HepG2 (cell line): Measurements from ENCODE around the gene SMARCE1. TPM values are rescaled to one million over a fixed set of nuclear protein-coding genes. Genes with fewer than 3 reads are reported as not detected.

Experiments
- CCDC6 ChIP-seq: sonication (generic); formaldehyde crosslinking; IDR thresholded peaks from 2 replicates; pipeline ENCODE4 v1.8.1; 2022; ENCODE audit warnings: mild to moderate bottlenecking, missing genetic modification reagents, moderate library complexity
- GPN1 ChIP-seq: sonication (generic); formaldehyde crosslinking; IDR thresholded peaks from 2 replicates; pipeline ENCODE4 v1.5.1; 2020; ENCODE audit warnings: missing genetic modification reagents, borderline replicate concordance
- KAT8 ChIP-seq: IDR thresholded peaks from 2 replicates; pipeline ENCODE4 v1.6.1; 2016; ENCODE audit warnings: missing genetic modification reagents, missing compliant biosample characterization
- KDM1A ChIP-seq: IDR thresholded peaks from 2 replicates; pipeline ENCODE4 v1.6.1; 2016; ENCODE audit warnings: missing compliant biosample characterization
- MZF1 ChIP-seq: sonication (generic); formaldehyde crosslinking; IDR thresholded peaks from 2 replicates; pipeline ENCODE4 v1.8.1; 2023; ENCODE audit warnings: mild to moderate bottlenecking, missing genetic modification reagents, borderline replicate concordance
- NFYC ChIP-seq: IDR thresholded peaks from 2 replicates; pipeline ENCODE4 v1.6.1; 2016; ENCODE audit warnings: missing genetic modification reagents, missing compliant biosample characterization
- SMAD9 ChIP-seq: sonication (generic); formaldehyde crosslinking; IDR thresholded peaks from 2 replicates; pipeline ENCODE4 v1.5.1; 2020; ENCODE audit warnings: mild to moderate bottlenecking, missing genetic modification reagents
- YY1 ChIP-seq: IDR thresholded peaks from 2 replicates; pipeline ENCODE4 v1.6.1; 2011; ENCODE audit warnings: low read length, low read depth, moderate library complexity, mild to moderate bottlenecking; ENCODE audit not compliant: insufficient read depth, insufficient replicate concordance
- ZNF138 ChIP-seq: sonication (generic); formaldehyde crosslinking; IDR thresholded peaks from 2 replicates; pipeline ENCODE4 v1.5.0; 2020; ENCODE audit warnings: mild to moderate bottlenecking, low read depth, missing genetic modification reagents
- ZNF264 ChIP-seq: sonication (generic); formaldehyde crosslinking; IDR thresholded peaks from 2 replicates; pipeline ENCODE4 v1.4.0; 2020; ENCODE audit warnings: missing genetic modification reagents
- ZNF331 ChIP-seq: sonication (generic); formaldehyde crosslinking; IDR thresholded peaks from 2 replicates; pipeline ENCODE4 v1.4.0; 2020; ENCODE audit warnings: missing genetic modification reagents
- ZNF460 ChIP-seq: sonication (generic); formaldehyde crosslinking; IDR thresholded peaks from 2 replicates; pipeline ENCODE4 v1.5.1; 2020; ENCODE audit warnings: missing genetic modification reagents, mild to moderate bottlenecking, borderline replicate concordance
- ZNF572 ChIP-seq: sonication (generic); formaldehyde crosslinking; IDR thresholded peaks from 2 replicates; pipeline ENCODE4 v1.5.1; 2020; ENCODE audit warnings: mild to moderate bottlenecking, missing genetic modification reagents
- ZNF746 ChIP-seq: sonication (generic); formaldehyde crosslinking; IDR thresholded peaks from 2 replicates; pipeline ENCODE4 v1.8.0; 2022; ENCODE audit warnings: mild to moderate bottlenecking, missing genetic modification reagents
- ZNF75D ChIP-seq: sonication (generic); formaldehyde crosslinking; IDR thresholded peaks from 2 replicates; pipeline ENCODE4 v1.8.1; 2023; ENCODE audit warnings: missing genetic modification reagents, mild to moderate bottlenecking, borderline replicate concordance
- ZSCAN12 ChIP-seq: sonication (generic); formaldehyde crosslinking; IDR thresholded peaks from 2 replicates; pipeline ENCODE4 v1.9.0; 2021; ENCODE audit warnings: mild to moderate bottlenecking, missing genetic modification reagents
- polyA plus RNA-seq, 8 experiments: library from polyadenylated mRNA; depleted of rRNA in 3 of 8; stranded (reverse) in 7 of 8; unstranded in 1 of 8; fragments of >200 nt; fragmentation: Illumina TruSeq in 4 of 8; extraction: Trizol in 4 of 8; gene quantifications; 2 replicates each; pipeline versions ENCODE4 v1.2.1 to v1.2.3, GENCODE V29; 2011 to 2016; ENCODE audit warnings: low read depth in 4 of 8, missing spikeins in 1 of 8, mixed read lengths in 1 of 8; ENCODE audit not compliant: insufficient read depth in 1 of 8
- total RNA-seq, 5 experiments: library from RNA; depleted of rRNA; stranded (reverse); fragments of >200 nt; fragmentation: Illumina TruSeq; extraction: Trizol; gene quantifications; 2 replicates each; pipeline ENCODE4 v1.2.3, GENCODE V29; 2016; ENCODE audit warnings: low read depth in 1 of 5
- TF ChIP-seq, protein P1 (sequence below): sonication (generic); formaldehyde crosslinking; IDR thresholded peaks from 2 replicates; pipeline ENCODE4 v1.4.0; 2020; ENCODE audit warnings: missing genetic modification reagents
- TF ChIP-seq, protein P2 (sequence below): IDR thresholded peaks from 2 replicates; pipeline ENCODE4 v1.6.1; 2012; ENCODE audit warnings: inconsistent platforms
- TF ChIP-seq, protein P3 (sequence below): sonication (generic); formaldehyde crosslinking; IDR thresholded peaks from 2 replicates; pipeline ENCODE4 v1.4.0; 2020; ENCODE audit warnings: missing genetic modification reagents
- TF ChIP-seq, protein P4 (sequence below): sonication (generic); formaldehyde crosslinking; IDR thresholded peaks from 2 replicates; pipeline ENCODE4 v1.5.0; 2020; ENCODE audit warnings: missing genetic modification reagents, mild to moderate bottlenecking, borderline replicate concordance
- TF ChIP-seq, protein P5 (sequence below): sonication (generic); formaldehyde crosslinking; IDR thresholded peaks from 2 replicates; pipeline ENCODE4 v1.5.0; 2020; ENCODE audit warnings: mild to moderate bottlenecking, missing genetic modification reagents

SMARCE1 gene
- total and polyA plus RNA-seq, 2 of the 13 experiments (the other 11 are each of a cell fraction or from before 2014, with no cell fraction given): 43.5 to 127 TPM

DNA sequence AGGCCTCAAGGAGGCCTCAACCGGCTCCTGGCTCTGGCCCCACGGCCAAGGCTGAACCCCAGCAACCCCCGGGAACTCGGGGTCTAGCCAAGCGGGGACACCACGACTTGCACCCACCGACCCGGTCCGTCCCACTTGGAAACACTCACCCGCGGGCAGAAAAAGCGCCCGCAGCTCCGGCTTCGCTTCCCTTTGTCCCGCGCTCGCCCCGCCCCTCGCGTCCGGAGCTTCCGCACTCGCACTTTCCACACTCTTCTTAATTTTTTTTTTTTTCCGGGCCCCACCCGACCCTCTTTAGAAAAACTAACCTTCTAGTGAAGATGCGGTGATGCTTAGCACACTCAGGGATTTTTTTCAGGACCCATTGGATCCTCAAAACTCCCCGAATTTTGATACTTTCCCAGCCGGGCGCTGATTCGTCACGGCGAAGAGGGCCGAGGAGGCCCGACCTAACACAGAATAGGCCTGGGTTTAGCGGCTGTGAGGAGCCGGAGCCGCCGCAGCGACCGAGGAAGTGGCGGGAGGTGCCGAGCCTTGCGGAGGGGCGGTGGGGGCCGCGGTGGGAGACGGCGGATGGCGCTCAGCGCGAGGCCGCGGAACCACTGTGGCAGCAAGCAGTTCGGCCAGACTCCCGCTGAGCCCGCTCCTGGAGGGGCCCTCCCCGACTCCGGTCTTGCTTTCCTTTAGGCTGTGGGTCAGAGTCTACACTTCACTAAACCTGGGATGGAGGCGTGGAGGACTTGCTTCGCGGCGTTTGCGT is at the start of gene SMARCE1 (continued):
- TF ChIP-seq ZNF75D (peak; percentile 76; the same call in 1 of the 2 replicates), ZNF572 (0 out of 2 replicates have a peak, but pooled peaks have one; percentile 7), SMAD9 (no peak), ZNF138 (CRISPR knock-in tag) (no peak), KAT8 (peak; percentile 84), GPN1 (CRISPR knock-in tag) (no peak; the same call in none of the 2 replicates), CCDC6 (CRISPR knock-in tag) (peak; percentile 88), YY1 (no peak), NFYC (CRISPR knock-in tag) (no peak), ZNF264 (peak; percentile 39), ZNF746 (CRISPR knock-in tag) (peak; percentile 68; the same call in 1 of the 2 replicates), ZSCAN12 (CRISPR knock-in tag) (no peak; the same call in 1 of the 2 replicates), ZNF460 (CRISPR knock-in tag) (no peak), MZF1 (no peak), KDM1A (CRISPR knock-in tag) (no peak), ZNF331 (CRISPR knock-in tag) (peak; percentile 57)
- TF ChIP-seq, protein P1, sequence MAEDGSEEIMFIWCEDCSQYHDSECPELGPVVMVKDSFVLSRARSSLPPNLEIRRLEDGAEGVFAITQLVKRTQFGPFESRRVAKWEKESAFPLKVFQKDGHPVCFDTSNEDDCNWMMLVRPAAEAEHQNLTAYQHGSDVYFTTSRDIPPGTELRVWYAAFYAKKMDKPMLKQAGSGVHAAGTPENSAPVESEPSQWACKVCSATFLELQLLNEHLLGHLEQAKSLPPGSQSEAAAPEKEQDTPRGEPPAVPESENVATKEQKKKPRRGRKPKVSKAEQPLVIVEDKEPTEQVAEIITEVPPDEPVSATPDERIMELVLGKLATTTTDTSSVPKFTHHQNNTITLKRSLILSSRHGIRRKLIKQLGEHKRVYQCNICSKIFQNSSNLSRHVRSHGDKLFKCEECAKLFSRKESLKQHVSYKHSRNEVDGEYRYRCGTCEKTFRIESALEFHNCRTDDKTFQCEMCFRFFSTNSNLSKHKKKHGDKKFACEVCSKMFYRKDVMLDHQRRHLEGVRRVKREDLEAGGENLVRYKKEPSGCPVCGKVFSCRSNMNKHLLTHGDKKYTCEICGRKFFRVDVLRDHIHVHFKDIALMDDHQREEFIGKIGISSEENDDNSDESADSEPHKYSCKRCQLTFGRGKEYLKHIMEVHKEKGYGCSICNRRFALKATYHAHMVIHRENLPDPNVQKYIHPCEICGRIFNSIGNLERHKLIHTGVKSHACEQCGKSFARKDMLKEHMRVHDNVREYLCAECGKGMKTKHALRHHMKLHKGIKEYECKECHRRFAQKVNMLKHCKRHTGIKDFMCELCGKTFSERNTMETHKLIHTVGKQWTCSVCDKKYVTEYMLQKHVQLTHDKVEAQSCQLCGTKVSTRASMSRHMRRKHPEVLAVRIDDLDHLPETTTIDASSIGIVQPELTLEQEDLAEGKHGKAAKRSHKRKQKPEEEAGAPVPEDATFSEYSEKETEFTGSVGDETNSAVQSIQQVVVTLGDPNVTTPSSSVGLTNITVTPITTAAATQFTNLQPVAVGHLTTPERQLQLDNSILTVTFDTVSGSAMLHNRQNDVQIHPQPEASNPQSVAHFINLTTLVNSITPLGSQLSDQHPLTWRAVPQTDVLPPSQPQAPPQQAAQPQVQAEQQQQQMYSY (CRISPR knock-in tag): peak; percentile 76; the same call in 1 of the 2 replicates
- TF ChIP-seq, protein P2, sequence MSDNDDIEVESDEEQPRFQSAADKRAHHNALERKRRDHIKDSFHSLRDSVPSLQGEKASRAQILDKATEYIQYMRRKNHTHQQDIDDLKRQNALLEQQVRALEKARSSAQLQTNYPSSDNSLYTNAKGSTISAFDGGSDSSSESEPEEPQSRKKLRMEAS: no peak; the same call in 1 of the 2 replicates
- TF ChIP-seq, protein P3, sequence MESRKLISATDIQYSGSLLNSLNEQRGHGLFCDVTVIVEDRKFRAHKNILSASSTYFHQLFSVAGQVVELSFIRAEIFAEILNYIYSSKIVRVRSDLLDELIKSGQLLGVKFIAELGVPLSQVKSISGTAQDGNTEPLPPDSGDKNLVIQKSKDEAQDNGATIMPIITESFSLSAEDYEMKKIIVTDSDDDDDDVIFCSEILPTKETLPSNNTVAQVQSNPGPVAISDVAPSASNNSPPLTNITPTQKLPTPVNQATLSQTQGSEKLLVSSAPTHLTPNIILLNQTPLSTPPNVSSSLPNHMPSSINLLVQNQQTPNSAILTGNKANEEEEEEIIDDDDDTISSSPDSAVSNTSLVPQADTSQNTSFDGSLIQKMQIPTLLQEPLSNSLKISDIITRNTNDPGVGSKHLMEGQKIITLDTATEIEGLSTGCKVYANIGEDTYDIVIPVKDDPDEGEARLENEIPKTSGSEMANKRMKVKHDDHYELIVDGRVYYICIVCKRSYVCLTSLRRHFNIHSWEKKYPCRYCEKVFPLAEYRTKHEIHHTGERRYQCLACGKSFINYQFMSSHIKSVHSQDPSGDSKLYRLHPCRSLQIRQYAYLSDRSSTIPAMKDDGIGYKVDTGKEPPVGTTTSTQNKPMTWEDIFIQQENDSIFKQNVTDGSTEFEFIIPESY: 0 out of 2 replicates have a peak, but pooled peaks have one; percentile 16
- TF ChIP-seq, protein P4, sequence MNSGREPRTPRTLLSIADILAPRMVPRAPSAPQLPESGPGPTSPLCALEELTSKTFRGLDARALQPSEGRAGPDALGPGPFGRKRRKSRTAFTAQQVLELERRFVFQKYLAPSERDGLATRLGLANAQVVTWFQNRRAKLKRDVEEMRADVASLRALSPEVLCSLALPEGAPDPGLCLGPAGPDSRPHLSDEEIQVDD (CRISPR knock-in tag): peak; percentile 22; the same call in 1 of the 2 replicates
- TF ChIP-seq, protein P5, sequence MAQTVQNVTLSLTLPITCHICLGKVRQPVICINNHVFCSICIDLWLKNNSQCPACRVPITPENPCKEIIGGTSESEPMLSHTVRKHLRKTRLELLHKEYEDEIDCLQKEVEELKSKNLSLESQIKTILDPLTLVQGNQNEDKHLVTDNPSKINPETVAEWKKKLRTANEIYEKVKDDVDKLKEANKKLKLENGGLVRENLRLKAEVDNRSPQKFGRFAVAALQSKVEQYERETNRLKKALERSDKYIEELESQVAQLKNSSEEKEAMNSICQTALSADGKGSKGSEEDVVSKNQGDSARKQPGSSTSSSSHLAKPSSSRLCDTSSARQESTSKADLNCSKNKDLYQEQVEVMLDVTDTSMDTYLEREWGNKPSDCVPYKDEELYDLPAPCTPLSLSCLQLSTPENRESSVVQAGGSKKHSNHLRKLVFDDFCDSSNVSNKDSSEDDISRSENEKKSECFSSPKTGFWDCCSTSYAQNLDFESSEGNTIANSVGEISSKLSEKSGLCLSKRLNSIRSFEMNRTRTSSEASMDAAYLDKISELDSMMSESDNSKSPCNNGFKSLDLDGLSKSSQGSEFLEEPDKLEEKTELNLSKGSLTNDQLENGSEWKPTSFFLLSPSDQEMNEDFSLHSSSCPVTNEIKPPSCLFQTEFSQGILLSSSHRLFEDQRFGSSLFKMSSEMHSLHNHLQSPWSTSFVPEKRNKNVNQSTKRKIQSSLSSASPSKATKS: 0 out of 2 replicates have a peak, but pooled peaks have one; percentile 54
